B cell (primary cell): ENCODE data around the gene BLOC1S3. TPM values are rescaled to one million over a fixed set of nuclear protein-coding genes. Genes with fewer than 3 reads are reported as not detected.

Experiments used
- ATAC-seq: fragments of 200-7000 bp; cut with Tn5 transposase; one replicate; pipeline ENCODE4 v1.10.0; 2021; ENCODE audit warnings: low read depth, mild to moderate bottlenecking, moderate number of reproducible peaks, moderate library complexity
- CTCF ChIA-PET: fragments of 350-600 bp; sonication (Branson Sonifier 250); formaldehyde crosslinking; loops from one replicate; lab custom pipeline; 2021; ENCODE audit warnings: antibody characterized with exemption, inconsistent platforms; lab: Charles Lee
- POLR2A ChIA-PET: fragments of 350-600 bp; sonication (Branson Sonifier 250); formaldehyde crosslinking; loops from one replicate; lab custom pipeline; 2021; ENCODE audit warnings: antibody characterized with exemption; lab: Charles Lee
- DNase-seq: peaks from one replicate; pipeline ENCODE4 v3.0.0; 2013
- H2AFZ ChIP-seq: 2 replicates; pipeline ENCODE4 v1.6.1; 2012; ENCODE audit warnings: mild to moderate bottlenecking, low read depth, low read length; ENCODE audit not compliant: insufficient read depth, poor library complexity, severe bottlenecking
- H3K27ac ChIP-seq, 2 donors: 1 replicate in 1 of 2; 2 replicates in 1 of 2; pipeline ENCODE4 v1.5.1; 2012 to 2013; ENCODE audit warnings: low read length in 2 of 2, mild to moderate bottlenecking in 2 of 2, moderate library complexity in 1 of 2
- H3K27me3 ChIP-seq, 4 experiments: fragments of 200-600 bp in 1 of 4; sonication (generic) in 1 of 4; replicated peaks in 1 of 4; 1 replicate in 2 of 4; 2 replicates in 2 of 4; pipeline versions ENCODE4 v1.6.1 to v1.7.0; 2013 to 2016; ENCODE audit warnings: low read length in 3 of 4, mild to moderate bottlenecking in 2 of 4, mixed read lengths in 1 of 4, moderate library complexity in 1 of 4; ENCODE audit not compliant: insufficient read depth in 4 of 4, control insufficient read depth in 3 of 4; ENCODE audit errors: control extremely low read depth in 1 of 4
- H3K36me3 ChIP-seq, 2 experiments: replicated peaks in 1 of 2; 1 replicate in 1 of 2; 2 replicates in 1 of 2; pipeline versions ENCODE4 v1.6.1 to v1.7.1; 2013; ENCODE audit warnings: low read length in 1 of 2; ENCODE audit not compliant: insufficient read depth in 2 of 2, control insufficient read depth in 1 of 2; ENCODE audit errors: control extremely low read depth in 1 of 2, extremely low read depth in 1 of 2
- H3K4me1 ChIP-seq, 2 donors: fragments of 200-600 bp in 1 of 2; sonication (generic) in 1 of 2; 1 replicate in 1 of 2; 2 replicates in 1 of 2; pipeline versions ENCODE4 v1.5.1 to v1.6.1; 2013 to 2017; ENCODE audit warnings: low read length in 2 of 2; ENCODE audit not compliant: control insufficient read depth in 2 of 2, insufficient read depth in 2 of 2
- H3K4me2 ChIP-seq: replicated peaks from 2 replicates; pipeline ENCODE3; 2012; ENCODE audit warnings: mild to moderate bottlenecking, low read depth, low read length; ENCODE audit not compliant: poor library complexity, severe bottlenecking
- H3K4me3 ChIP-seq, 5 experiments: fragments of 200-600 bp in 1 of 5; sonication (generic) in 1 of 5; 1 replicate in 3 of 5; 2 replicates in 2 of 5; pipeline versions ENCODE4 v1.5.1 to v1.7.0; 2011 to 2016; ENCODE audit warnings: low read length in 4 of 5, mild to moderate bottlenecking in 4 of 5, low read depth in 2 of 5, control low read depth in 1 of 5, moderate library complexity in 1 of 5; ENCODE audit not compliant: insufficient read depth in 1 of 5; ENCODE audit errors: control extremely low read depth in 1 of 5, extremely low read depth in 1 of 5
- H3K79me2 ChIP-seq: fragments of 200-600 bp; sonication (generic); one replicate; pipeline ENCODE4 v1.6.0; 2016; ENCODE audit warnings: low read length; ENCODE audit not compliant: control insufficient read depth, insufficient read depth
- H3K9ac ChIP-seq: fragments of 200-600 bp; sonication (generic); 2 replicates; pipeline ENCODE4 v1.6.1; 2017; ENCODE audit warnings: mild to moderate bottlenecking, low read length, moderate library complexity
- H3K9me3 ChIP-seq, 3 donors: one replicate each; pipeline versions ENCODE4 v1.6.1 to v1.7.1; 2013; ENCODE audit warnings: low read length in 2 of 3; ENCODE audit not compliant: control insufficient read depth in 2 of 3, insufficient read depth in 1 of 3; ENCODE audit errors: control extremely low read depth in 1 of 3
- H4K20me1 ChIP-seq: 2 replicates; pipeline ENCODE4 v1.6.0; 2012; ENCODE audit warnings: mild to moderate bottlenecking, low read length; ENCODE audit not compliant: insufficient read depth, control insufficient read depth, poor library complexity, severe bottlenecking
- H3K27ac Mint-ChIP-seq: one replicate; pipeline ENCODE4 v1.8.0; 2021; ENCODE audit warnings: mixed read lengths
- H3K27me3 Mint-ChIP-seq: one replicate; pipeline ENCODE4 v1.8.0; 2021; ENCODE audit warnings: mixed read lengths
- H3K4me1 Mint-ChIP-seq: one replicate; pipeline ENCODE4 v1.8.0; 2021; ENCODE audit warnings: mixed read lengths
- H3K4me3 Mint-ChIP-seq: one replicate; pipeline ENCODE4 v1.8.0; 2021; ENCODE audit warnings: mixed read lengths
- H3K9me3 Mint-ChIP-seq: one replicate; pipeline ENCODE4 v1.8.0; 2022; ENCODE audit warnings: mixed read lengths; ENCODE audit not compliant: insufficient read depth
- EZH2 ChIP-seq: IDR thresholded peaks from 2 replicates; pipeline ENCODE4 v1.6.1; 2012; ENCODE audit warnings: borderline replicate concordance, low read depth, mild to moderate bottlenecking, moderate library complexity, low read length; ENCODE audit not compliant: insufficient read depth, poor library complexity, severe bottlenecking
- WGBS: methylation state at CpG from one replicate; pipeline ENCODE4 v1.1.5; 2013; ENCODE audit warnings: missing lambda C conversion rate; ENCODE audit not compliant: insufficient coverage; 5-methylcytosine and 5-hydroxymethylcytosine counted together
- intact Hi-C: fragments of 100-400 bp; cut with micrococcal nuclease; formaldehyde crosslinking; loops from one replicate; pipeline ENCODE4 v1.10.0; 2022
- polyA minus RNA-seq: library from RNA; depleted of rRNA, polyadenylated mRNA; stranded (reverse); fragments of >200 nt; gene quantifications from 2 replicates; pipeline ENCODE4 v1.2.3, GENCODE V29; 2012
- polyA plus RNA-seq: library from polyadenylated mRNA; depleted of rRNA; stranded (reverse); fragments of >200 nt; gene quantifications from 2 replicates; pipeline ENCODE4 v1.2.3, GENCODE V29; 2012
- total RNA-seq, 2 donors: library from RNA; stranded (reverse); fragments of 120-200 nt in 1 of 2; gene quantifications; 1 replicate in 1 of 2; 2 replicates in 1 of 2; pipeline versions ENCODE4 v1.2.3 to v1.2.4, GENCODE V29; 2013 to 2022
- TF ChIP-seq, protein P1 (sequence below): fragments of 200-600 bp; IDR thresholded peaks from one replicate; pipeline ENCODE4 v1.8.0; 2022; ENCODE audit warnings: antibody characterized with exemption, mild to moderate bottlenecking

BLOC1S3 gene, protein sequence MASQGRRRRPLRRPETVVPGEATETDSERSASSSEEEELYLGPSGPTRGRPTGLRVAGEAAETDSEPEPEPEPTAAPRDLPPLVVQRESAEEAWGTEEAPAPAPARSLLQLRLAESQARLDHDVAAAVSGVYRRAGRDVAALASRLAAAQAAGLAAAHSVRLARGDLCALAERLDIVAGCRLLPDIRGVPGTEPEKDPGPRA
- total RNA-seq: 21.1 and 31.8 TPM in 2 replicates
- total RNA-seq (2013): 3.9 TPM
- 5.2 and 7.2 TPM in 2 replicates for polyA plus RNA-seq
- 16.1 and 17.7 TPM in 2 replicates for polyA minus RNA-seq

DNA sequence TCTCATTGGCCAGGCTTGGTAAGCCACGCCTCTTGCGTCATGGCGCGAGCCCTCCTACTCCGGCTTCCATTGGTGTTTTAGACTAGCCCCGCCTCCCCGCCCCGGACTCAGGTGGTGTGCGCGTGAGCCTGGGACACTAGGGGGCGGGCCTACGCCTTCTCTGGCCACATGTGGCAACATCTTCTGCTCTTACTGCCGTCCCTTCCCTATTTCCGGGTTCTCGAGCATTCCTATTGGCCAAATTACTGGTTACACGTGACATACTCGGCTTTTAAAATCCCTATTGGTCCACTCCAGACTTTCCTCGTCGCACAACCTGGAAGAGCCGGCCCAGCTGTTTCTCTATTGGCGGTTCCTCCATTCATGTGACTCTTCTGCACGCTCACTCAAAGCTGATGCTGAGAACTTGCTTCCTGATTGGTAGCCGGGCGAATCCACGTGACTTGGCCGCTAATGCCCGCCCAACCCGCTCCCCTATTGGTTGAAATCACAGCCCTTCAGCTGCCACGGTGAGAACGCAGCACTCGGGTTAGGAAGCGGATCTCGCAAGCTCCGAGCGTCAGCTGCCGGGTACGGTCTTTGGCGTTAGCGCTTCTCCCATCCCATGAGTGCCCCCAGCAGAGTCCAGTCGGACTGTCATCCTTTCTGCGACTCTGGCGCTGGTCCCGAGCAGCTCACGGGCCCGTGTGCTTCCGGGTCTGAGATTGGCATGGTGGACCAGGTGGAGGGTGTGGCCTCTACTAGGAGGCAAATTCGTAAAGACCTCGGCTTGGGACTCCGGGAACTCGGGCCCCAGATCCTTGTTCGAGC is at the start of gene BLOC1S3:
Gene BLOC1S3 (plus strand): TSS at position 523 of the 810 bp plus-strand sequence. CDS start 513 bp downstream, outside the sequence.
- Histone ChIP-seq H3K9me3 (no peaks in the 10 kb centered on the region), H3K27me3 (no peaks in the 10 kb centered on the region), H3K4me3 (peak within 1 kb of the TSS; percentile 93 to 99 (median 95)), H2AFZ (peak within 1 kb of the TSS; percentile 92), H3K4me1 (peaks cover 24 to 35% of the 10 kb centered on the region in 2 donors), H3K36me3 (peaks cover 4% of the 10 kb centered on the region in 2 experiments), H3K79me2 (peaks cover 63% of the 10 kb centered on the region), H3K9ac (peak within 1 kb of the TSS; percentile 86), H3K4me2 (peak within 1 kb of the TSS; percentile 95), H3K27ac (peak within 1 kb of the TSS; percentile 86 to 91), H4K20me1 (peaks cover 31% of the 10 kb centered on the region)
- ATAC-seq (peak; percentile 88), DNase-seq (peak; percentile 100)
- CTCF ChIA-PET: interaction anchor here (0.7 to 1.8 kb wide), 11 partner anchors 9 to 524 kb away, joined by 3 to 19 read pairs (median 3); partner anchors contain the start of gene PPP1R37
- under 1% methylated on average over 51 of the region's 51 CpGs for WGBS
- no peaks in the 10 kb centered on the region for H3K27me3 Mint-ChIP-seq
- TF ChIP-seq, protein P1, sequence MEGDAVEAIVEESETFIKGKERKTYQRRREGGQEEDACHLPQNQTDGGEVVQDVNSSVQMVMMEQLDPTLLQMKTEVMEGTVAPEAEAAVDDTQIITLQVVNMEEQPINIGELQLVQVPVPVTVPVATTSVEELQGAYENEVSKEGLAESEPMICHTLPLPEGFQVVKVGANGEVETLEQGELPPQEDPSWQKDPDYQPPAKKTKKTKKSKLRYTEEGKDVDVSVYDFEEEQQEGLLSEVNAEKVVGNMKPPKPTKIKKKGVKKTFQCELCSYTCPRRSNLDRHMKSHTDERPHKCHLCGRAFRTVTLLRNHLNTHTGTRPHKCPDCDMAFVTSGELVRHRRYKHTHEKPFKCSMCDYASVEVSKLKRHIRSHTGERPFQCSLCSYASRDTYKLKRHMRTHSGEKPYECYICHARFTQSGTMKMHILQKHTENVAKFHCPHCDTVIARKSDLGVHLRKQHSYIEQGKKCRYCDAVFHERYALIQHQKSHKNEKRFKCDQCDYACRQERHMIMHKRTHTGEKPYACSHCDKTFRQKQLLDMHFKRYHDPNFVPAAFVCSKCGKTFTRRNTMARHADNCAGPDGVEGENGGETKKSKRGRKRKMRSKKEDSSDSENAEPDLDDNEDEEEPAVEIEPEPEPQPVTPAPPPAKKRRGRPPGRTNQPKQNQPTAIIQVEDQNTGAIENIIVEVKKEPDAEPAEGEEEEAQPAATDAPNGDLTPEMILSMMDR: peak; percentile 38
- TF ChIP-seq EZH2: no peak
- intact Hi-C loops: loop anchor here (1.0 kb wide), 7 partner anchors 87 to 288 kb away; partner anchors contain the start of genes CLPTM1 and ERCC2
- H3K27ac Mint-ChIP-seq: peak within 1 kb of the TSS; percentile 96
- POLR2A ChIA-PET: interaction anchor here (0.6 to 1.5 kb wide), 10 partner anchors 14 to 1394 kb away, joined by 3 to 17 read pairs (median 4); partner anchors contain the start of genes CLPTM1, GEMIN7 and PPP1R37
- peak within 1 kb of the TSS; percentile 95 for H3K4me3 Mint-ChIP-seq
- no peaks in the 10 kb centered on the region for H3K9me3 Mint-ChIP-seq
- H3K4me1 Mint-ChIP-seq: peaks cover 39% of the 10 kb centered on the region
